Panc1 (cell line): Measurements from ENCODE around the gene OAS2. TPM values are rescaled to one million over a fixed set of nuclear protein-coding genes. Genes with fewer than 3 reads are reported as not detected.

Source experiments
- ATAC-seq: fragments of 200-7000 bp; cut with Tn5 transposase; 2 replicates; pipeline ENCODE4 v1.9.1; 2020; ENCODE audit warnings: mild to moderate bottlenecking, moderate library complexity
- BruUV-seq: library from RNA; stranded (reverse); fragments of 400-500 nt; replicated peaks from 2 replicates; lab custom pipeline; 2021; lab: Mats Ljungman, UMichigan
- CTCF ChIA-PET: fragments of 300-600 bp; sonication (Branson Sonifier 250); formaldehyde crosslinking; loops from one replicate; lab custom pipeline; 2022; ENCODE audit warnings: antibody characterized with exemption; lab: Charles Lee
- POLR2A ChIA-PET: fragments of 300-600 bp; sonication (Branson Sonifier 250); formaldehyde crosslinking; loops from one replicate; lab custom pipeline; 2022; ENCODE audit warnings: antibody characterized with exemption; lab: Charles Lee
- DNase-seq: peaks from one replicate; pipeline ENCODE4 v3.0.0-alpha.2; 2010; ENCODE audit warnings: low read depth, low spot score
- H3K27ac ChIP-seq: 2 replicates; pipeline ENCODE4 v1.5.1; 2011; ENCODE audit warnings: mild to moderate bottlenecking, low read length, inconsistent platforms
- H3K27me3 ChIP-seq: fragments of 200-500 bp; sonication (Bioruptor generic); 2 replicates; pipeline ENCODE4 v1.6.0; 2014; ENCODE audit warnings: low read length, inconsistent platforms; ENCODE audit not compliant: control insufficient read depth, insufficient read depth
- H3K36me3 ChIP-seq: fragments of 200-500 bp; sonication (Bioruptor generic); 2 replicates; pipeline ENCODE4 v1.5.1; 2014; ENCODE audit warnings: inconsistent platforms, mild to moderate bottlenecking, low read length, moderate library complexity; ENCODE audit not compliant: control insufficient read depth, insufficient read depth
- H3K4me1 ChIP-seq: 2 replicates; pipeline ENCODE4 v1.5.1; 2011; ENCODE audit warnings: inconsistent platforms, mild to moderate bottlenecking, low read length, moderate library complexity; ENCODE audit not compliant: control insufficient read depth, insufficient read depth
- H3K4me3 ChIP-seq, 2 experiments: 2 replicates each; pipeline ENCODE4 v1.5.1; 2011 to 2012; ENCODE audit warnings: low read depth in 2 of 2, low read length in 2 of 2, mild to moderate bottlenecking in 2 of 2, inconsistent platforms in 1 of 2, moderate library complexity in 1 of 2
- H3K9me3 ChIP-seq: fragments of 200-500 bp; sonication (Bioruptor generic); 2 replicates; pipeline ENCODE4 v1.5.1; 2014; ENCODE audit warnings: low read depth, mild to moderate bottlenecking, inconsistent platforms, low read length, moderate library complexity; ENCODE audit not compliant: control insufficient read depth, insufficient read depth
- POLR2AphosphoS5 ChIP-seq: IDR thresholded peaks from 2 replicates; pipeline ENCODE4 v1.6.1; 2012; ENCODE audit warnings: mild to moderate bottlenecking, low read depth, low read length, moderate library complexity
- SIN3A ChIP-seq: IDR thresholded peaks from 2 replicates; pipeline ENCODE4 v1.6.1; 2012; ENCODE audit warnings: low read depth, mild to moderate bottlenecking, low read length, moderate library complexity, borderline replicate concordance; ENCODE audit not compliant: insufficient read depth
- TCF7L2 ChIP-seq: IDR thresholded peaks from 2 replicates; pipeline ENCODE4 v1.6.1; 2011; ENCODE audit warnings: mild to moderate bottlenecking, low read depth, low read length, inconsistent platforms
- in situ Hi-C: cut with HindIII; loops from 2 replicates; pipeline ENCODE4 v1.10.0; 2016; ENCODE audit warnings: low sequenced_read_pairs, low pct_unique_long_range_greater_than_20kb
- intact Hi-C: fragments of 100-400 bp; cut with micrococcal nuclease; formaldehyde crosslinking; loops from one replicate; pipeline ENCODE4 v1.10.0; 2022; ENCODE audit not compliant: unreplicated experiment
- total RNA-seq: library from RNA; stranded (reverse); gene quantifications from one replicate; pipeline ENCODE4 v1.2.1, GENCODE V29; 2021; ENCODE audit not compliant: unreplicated experiment
- TF ChIP-seq, protein P1 (sequence below): fragments of 450-650 bp; IDR thresholded peaks from 2 replicates; pipeline ENCODE4 v1.5.1; 2017; ENCODE audit warnings: mild to moderate bottlenecking
- TF ChIP-seq, protein P2 (sequence below), 2 experiments: IDR thresholded peaks; 2 replicates each; pipeline ENCODE4 v1.6.1; 2011 to 2012; ENCODE audit warnings: low read depth in 2 of 2, control low read depth in 1 of 2, low read length in 1 of 2, mild to moderate bottlenecking in 1 of 2, moderate library complexity in 1 of 2; ENCODE audit not compliant: insufficient read depth in 1 of 2

OAS2 gene
- total RNA-seq, 1 experiment from 2014 or later, result 2.7 TPM

GRCh38 chr12:113007166-113007565, 28.8 kb downstream of the OAS2 start:
- in situ Hi-C loops (no loop called here), intact Hi-C loops (no loop called here)
- ChIA-PET POLR2A (no interaction called here), CTCF (interaction anchor here (0.6 to 2.0 kb wide), 4 partner anchors 14 to 107 kb away, joined by 3 to 9 read pairs (median 7); no protein-coding TSS in a partner anchor)
- no peak overlapping the region for H3K27ac ChIP-seq
- H3K36me3 ChIP-seq, result no peaks in the 10 kb centered on the region
- no peaks in the 10 kb centered on the region; the same call in 1 of the 2 replicates for H3K9me3 ChIP-seq
- ATAC-seq (peak; percentile 42; the same call in 1 of the 2 replicates), DNase-seq (no peak)
- no TSS peak for BruUV-seq
- no peak overlapping the region for H3K4me3 ChIP-seq
- peaks cover 33% of the 10 kb centered on the region for H3K27me3 ChIP-seq
- TF ChIP-seq SIN3A (no peak), POLR2AphosphoS5 (no peak), TCF7L2 (no peak)
- TF ChIP-seq, protein P1, sequence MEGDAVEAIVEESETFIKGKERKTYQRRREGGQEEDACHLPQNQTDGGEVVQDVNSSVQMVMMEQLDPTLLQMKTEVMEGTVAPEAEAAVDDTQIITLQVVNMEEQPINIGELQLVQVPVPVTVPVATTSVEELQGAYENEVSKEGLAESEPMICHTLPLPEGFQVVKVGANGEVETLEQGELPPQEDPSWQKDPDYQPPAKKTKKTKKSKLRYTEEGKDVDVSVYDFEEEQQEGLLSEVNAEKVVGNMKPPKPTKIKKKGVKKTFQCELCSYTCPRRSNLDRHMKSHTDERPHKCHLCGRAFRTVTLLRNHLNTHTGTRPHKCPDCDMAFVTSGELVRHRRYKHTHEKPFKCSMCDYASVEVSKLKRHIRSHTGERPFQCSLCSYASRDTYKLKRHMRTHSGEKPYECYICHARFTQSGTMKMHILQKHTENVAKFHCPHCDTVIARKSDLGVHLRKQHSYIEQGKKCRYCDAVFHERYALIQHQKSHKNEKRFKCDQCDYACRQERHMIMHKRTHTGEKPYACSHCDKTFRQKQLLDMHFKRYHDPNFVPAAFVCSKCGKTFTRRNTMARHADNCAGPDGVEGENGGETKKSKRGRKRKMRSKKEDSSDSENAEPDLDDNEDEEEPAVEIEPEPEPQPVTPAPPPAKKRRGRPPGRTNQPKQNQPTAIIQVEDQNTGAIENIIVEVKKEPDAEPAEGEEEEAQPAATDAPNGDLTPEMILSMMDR, result no peak
- TF ChIP-seq, protein P2, sequence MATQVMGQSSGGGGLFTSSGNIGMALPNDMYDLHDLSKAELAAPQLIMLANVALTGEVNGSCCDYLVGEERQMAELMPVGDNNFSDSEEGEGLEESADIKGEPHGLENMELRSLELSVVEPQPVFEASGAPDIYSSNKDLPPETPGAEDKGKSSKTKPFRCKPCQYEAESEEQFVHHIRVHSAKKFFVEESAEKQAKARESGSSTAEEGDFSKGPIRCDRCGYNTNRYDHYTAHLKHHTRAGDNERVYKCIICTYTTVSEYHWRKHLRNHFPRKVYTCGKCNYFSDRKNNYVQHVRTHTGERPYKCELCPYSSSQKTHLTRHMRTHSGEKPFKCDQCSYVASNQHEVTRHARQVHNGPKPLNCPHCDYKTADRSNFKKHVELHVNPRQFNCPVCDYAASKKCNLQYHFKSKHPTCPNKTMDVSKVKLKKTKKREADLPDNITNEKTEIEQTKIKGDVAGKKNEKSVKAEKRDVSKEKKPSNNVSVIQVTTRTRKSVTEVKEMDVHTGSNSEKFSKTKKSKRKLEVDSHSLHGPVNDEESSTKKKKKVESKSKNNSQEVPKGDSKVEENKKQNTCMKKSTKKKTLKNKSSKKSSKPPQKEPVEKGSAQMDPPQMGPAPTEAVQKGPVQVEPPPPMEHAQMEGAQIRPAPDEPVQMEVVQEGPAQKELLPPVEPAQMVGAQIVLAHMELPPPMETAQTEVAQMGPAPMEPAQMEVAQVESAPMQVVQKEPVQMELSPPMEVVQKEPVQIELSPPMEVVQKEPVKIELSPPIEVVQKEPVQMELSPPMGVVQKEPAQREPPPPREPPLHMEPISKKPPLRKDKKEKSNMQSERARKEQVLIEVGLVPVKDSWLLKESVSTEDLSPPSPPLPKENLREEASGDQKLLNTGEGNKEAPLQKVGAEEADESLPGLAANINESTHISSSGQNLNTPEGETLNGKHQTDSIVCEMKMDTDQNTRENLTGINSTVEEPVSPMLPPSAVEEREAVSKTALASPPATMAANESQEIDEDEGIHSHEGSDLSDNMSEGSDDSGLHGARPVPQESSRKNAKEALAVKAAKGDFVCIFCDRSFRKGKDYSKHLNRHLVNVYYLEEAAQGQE (IDR thresholded peaks at IDR 0.05; ENCODE audit: insufficient read depth in 1 of 2, low read depth in 2 of 2, low read length in 1 of 2), result no peak
- no peaks in the 10 kb centered on the region for H3K4me1 ChIP-seq

- ChIA-PET POLR2A (no interaction called here), CTCF (no interaction called here)
- Histone ChIP-seq H3K9me3 (no peaks in the 10 kb centered on the region; the same call in 1 of the 2 replicates), H3K4me3 (no peak overlapping the region), H3K36me3 (no peaks in the 10 kb centered on the region), H3K27ac (no peak overlapping the region), H3K4me1 (no peaks in the 10 kb centered on the region), H3K27me3 (peaks cover 26% of the 10 kb centered on the region)
- intact Hi-C loops (no loop called here), in situ Hi-C loops (no loop called here)
- ATAC-seq (no peak), DNase-seq (no peak)
- BruUV-seq, result no TSS peak
- TF ChIP-seq TCF7L2, result no peak
- TF ChIP-seq, protein P2 (IDR thresholded peaks at IDR 0.05; ENCODE audit: insufficient read depth in 1 of 2, low read depth in 2 of 2, low read length in 1 of 2), result no peak
- TF ChIP-seq, protein P1, result no peak
- no peak for TF ChIP-seq POLR2AphosphoS5
- TF ChIP-seq SIN3A, result no peak
These were observed 32.4 kb downstream of the OAS2 start for GRCh38 chr12:113010701-113011100.
